Measurements from ENCODE around the gene MUC2.

Gene MUC2

GRCh38 chr11:1102996-1103395, 28.3 kb downstream of the MUC2 start:
- TF ChIP-seq ZNF274 (IDR thresholded peaks at IDR 0.05; ENCODE audit: low read depth, low read length): no peak
- H3K4me3 ChIP-seq (ENCODE audit: low read length): no peak overlapping the region

DNA sequence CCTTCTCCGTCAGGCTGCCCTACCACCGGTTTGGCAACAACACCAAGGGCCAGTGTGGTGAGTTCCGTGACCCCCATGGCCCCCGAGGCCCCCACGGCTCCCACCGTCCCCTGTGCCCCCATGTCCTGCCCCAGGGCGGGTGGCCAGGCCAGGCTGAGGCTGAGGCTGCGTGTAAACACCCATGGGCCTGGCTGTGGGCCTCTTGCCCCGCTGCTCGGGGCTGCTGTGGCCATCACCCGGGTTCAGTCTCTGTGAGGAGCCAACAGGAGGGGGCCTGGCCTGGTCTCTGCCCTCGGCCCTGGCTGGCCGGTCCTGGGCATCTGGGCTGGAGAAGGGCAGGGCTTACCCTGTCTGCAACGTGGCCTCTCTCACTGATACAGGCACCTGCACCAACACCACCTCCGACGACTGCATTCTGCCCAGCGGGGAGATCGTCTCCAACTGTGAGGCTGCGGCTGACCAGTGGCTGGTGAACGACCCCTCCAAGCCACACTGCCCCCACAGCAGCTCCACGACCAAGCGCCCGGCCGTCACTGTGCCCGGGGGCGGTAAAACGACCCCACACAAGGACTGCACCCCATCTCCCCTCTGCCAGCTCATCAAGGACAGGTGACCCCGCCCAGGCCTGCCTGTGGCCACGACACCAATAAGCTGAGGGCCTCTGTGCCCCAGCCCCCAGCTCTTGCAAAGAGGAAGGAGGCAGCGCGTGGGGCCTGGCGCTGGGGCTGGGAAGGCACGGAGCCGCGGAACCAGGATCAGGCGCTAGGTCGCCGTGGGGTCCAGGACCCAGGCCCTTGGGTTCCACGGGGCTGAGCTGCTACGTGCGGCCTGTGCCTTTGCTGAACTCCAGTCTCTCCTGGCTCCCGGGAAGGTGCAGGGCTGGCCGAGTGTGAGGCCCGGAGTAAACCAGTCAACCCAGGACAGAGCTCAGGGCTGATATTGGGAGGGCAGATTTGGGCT, 29.0 kb downstream of the MUC2 start:
- H3K4me3 ChIP-seq (ENCODE audit: low read length): no peak overlapping the region
- TF ChIP-seq ZNF274 (IDR thresholded peaks at IDR 0.05; ENCODE audit: low read depth, low read length): no peak

DNA sequence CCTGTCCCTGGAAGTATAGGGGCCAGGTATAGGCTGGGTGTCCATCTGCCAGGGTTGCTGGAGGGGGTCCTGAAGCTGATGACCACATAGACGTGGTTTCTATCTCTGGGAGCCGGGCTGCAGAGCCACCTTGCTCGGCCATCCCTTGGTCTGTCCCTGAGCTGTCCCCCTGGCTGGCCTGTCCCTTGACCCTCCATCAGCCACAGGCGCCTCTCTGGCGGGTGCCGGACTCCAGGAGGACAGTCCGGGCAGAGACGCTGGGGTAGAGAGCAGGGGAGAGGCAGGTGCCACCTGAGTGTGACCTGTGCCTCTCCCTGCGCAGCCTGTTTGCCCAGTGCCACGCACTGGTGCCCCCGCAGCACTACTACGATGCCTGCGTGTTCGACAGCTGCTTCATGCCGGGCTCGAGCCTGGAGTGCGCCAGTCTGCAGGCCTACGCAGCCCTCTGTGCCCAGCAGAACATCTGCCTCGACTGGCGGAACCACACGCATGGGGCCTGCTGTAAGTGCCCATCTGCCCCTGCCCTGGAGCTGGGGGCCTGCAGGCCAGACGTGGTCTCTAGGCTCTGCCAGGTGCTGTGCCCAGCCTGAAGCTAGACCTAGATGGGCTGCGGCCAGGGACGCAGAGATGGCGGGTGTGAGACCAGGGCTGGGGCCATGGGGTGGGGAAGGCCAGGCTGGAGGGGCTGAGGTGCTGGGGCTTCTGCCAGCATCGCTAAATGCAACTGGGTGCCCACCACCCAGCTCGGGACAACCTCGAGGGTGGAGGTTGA, 29.9 kb downstream of the MUC2 start:
- no peak overlapping the region for H3K4me3 ChIP-seq (ENCODE audit: low read length)
- no peak for TF ChIP-seq ZNF274 (IDR thresholded peaks at IDR 0.05; ENCODE audit: low read depth, low read length)

DNA sequence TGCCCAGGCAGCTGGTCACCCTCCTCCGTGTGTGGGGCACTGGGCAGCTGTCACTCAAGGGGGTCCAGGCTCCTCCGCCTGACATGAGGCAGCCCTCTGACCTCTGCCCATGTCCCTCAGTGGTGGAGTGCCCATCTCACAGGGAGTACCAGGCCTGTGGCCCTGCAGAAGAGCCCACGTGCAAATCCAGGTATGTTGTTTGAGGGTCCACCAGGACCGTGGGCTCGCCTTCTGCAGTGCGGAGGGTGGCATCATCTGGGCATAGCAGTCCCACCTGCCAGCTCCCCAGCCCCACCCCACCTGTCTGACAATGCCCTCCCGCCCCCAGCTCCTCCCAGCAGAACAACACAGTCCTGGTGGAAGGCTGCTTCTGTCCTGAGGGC, 30.5 kb downstream of the MUC2 start:
- no peak for TF ChIP-seq ZNF274 (IDR thresholded peaks at IDR 0.05; ENCODE audit: low read depth, low read length)
- H3K4me3 ChIP-seq (ENCODE audit: low read length): no peak overlapping the region

- TF ChIP-seq ZNF274 (IDR thresholded peaks at IDR 0.05; ENCODE audit: low read depth, low read length): no peak
- no peak overlapping the region for H3K4me3 ChIP-seq (ENCODE audit: low read length)
Measured at GRCh38 chr11:1106387-1106786, 31.7 kb downstream of the MUC2 start.

- no peak overlapping the region for H3K4me3 ChIP-seq (ENCODE audit: low read length)
- no peak for TF ChIP-seq ZNF274 (IDR thresholded peaks at IDR 0.05; ENCODE audit: low read depth, low read length)
Measured at GRCh38 chr11:1107316-1108245, 32.9 kb downstream of the MUC2 start.

DNA sequence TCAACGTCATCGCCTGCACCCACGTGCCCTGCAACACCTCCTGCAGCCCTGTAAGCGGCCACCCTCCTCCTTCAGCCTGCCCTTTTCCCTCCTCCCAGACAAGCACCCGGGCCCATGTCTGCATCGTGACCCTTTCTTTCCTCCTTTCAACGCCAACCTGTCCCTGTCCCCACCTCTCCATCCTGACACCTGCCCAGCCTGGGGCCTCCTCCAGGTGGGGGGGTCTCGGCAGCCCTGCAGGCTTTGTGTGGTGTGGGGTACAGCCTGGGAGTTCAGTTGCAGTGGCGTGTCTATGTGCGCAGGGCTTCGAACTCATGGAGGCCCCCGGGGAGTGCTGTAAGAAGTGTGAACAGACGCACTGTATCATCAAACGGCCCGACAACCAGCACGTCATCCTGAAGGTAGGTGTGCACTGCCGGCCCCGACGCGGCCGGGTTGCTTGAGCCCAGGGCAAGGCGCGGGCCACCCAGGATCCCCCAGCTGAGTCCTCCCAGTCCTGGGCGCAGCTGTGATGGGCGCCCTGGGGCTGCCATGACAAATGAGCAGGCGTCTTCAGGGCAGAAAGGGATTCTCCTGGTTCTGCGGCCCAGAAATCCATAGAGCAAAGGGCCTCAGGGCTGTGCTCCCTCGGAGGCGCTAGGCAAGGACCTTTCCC, 33.7 kb downstream of the MUC2 start:
- TF ChIP-seq ZNF274 (IDR thresholded peaks at IDR 0.05; ENCODE audit: low read depth, low read length): no peak
- H3K4me3 ChIP-seq (ENCODE audit: low read length): no peak overlapping the region

GRCh38 chr11:1109101-1109917, 34.6 kb downstream of the MUC2 start:
- no peak for TF ChIP-seq ZNF274 (IDR thresholded peaks at IDR 0.05; ENCODE audit: low read depth, low read length)
- no peak overlapping the region for H3K4me3 ChIP-seq (ENCODE audit: low read length)

GRCh38 chr11:1109918-1110705, 35.4 kb downstream of the MUC2 start:
- TF ChIP-seq ZNF274 (IDR thresholded peaks at IDR 0.05; ENCODE audit: low read depth, low read length): no peak
- no peak overlapping the region for H3K4me3 ChIP-seq (ENCODE audit: low read length)

DNA sequence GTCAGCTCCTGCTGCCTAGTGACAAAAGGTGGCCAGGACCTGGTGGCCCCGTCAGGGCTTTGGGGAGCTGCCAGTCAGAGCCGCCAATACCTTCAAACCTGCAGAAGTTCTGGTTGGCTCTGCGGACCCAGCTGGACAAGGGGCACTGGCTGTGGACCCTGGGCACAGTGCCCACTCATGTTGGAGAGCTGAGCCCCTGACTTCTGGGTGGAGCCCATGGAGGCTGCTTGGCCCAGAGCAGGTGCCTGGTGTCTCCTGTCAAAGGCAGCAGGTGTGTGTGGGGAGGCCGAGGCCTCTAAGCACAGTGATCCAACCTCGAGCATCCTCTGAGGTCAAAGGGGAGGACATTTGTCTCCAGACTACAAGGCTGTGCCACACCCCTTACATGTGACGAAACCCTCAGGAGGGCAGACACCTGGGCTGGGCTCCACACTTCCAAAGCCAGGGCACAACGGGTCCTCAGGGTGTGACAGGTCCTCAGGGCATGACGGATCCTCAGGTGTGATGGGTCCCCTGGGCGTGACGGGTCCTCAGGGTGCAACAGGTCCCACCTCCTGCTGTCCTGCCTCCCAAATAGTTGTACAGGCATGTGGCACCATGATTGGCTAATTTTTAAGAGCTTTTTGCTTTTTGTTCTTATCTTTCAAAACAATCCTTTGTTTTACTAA, 37.0 kb downstream of the MUC2 start:
- H3K4me3 ChIP-seq (ENCODE audit: low read length): no peak overlapping the region
- no peak for TF ChIP-seq ZNF274 (IDR thresholded peaks at IDR 0.05; ENCODE audit: low read depth, low read length)

- no peak for TF ChIP-seq ZNF274 (IDR thresholded peaks at IDR 0.05; ENCODE audit: low read depth, low read length)
- no peak overlapping the region for H3K4me3 ChIP-seq (ENCODE audit: low read length)
Measured at GRCh38 chr11:1112351-1113191, 37.9 kb downstream of the MUC2 start.

Data from GM08714 (cell line).